ENCODE data around the gene ADCY5.
A peak's percentile ranks its signal among the peaks of the same experiment; 100 is the strongest.
"Not testable (repeated sequence)": the region's sequence is repeated elsewhere in the genome, so short reads cannot be mapped to it uniquely, and the experiment has no call there.

ADCY5 gene

GRCh38 chr3:123281929-123282328, 167.0 kb downstream of the ADCY5 start:
- no peak for DNase-seq

- DNase-seq = no peak
Observed at GRCh38 chr3:123281406-123281805, 167.5 kb downstream of the ADCY5 start.

- no peak for DNase-seq
Observed at GRCh38 chr3:123279121-123279520, 169.8 kb downstream of the ADCY5 start.

GRCh38 chr3:123278446-123278845, 170.4 kb downstream of the ADCY5 start:
- no peak for DNase-seq

GRCh38 chr3:123277106-123277505, 171.8 kb downstream of the ADCY5 start:
- no peak for DNase-seq

- no peak for DNase-seq
Observed at GRCh38 chr3:123276346-123277006, 172.4 kb downstream of the ADCY5 start.

- DNase-seq = no peak
Observed at GRCh38 chr3:123275691-123276090, 173.2 kb downstream of the ADCY5 start.

GRCh38 chr3:123272547-123272946, 176.3 kb downstream of the ADCY5 start:
- DNase-seq = no peak

GRCh38 chr3:123271466-123272159, 177.3 kb downstream of the ADCY5 start:
- DNase-seq = no peak

GRCh38 chr3:123270818-123271217, 178.1 kb downstream of the ADCY5 start:
- DNase-seq = no peak

- DNase-seq = no peak
Observed at GRCh38 chr3:123267821-123268220, 181.1 kb downstream of the ADCY5 start.

GRCh38 chr3:123263941-123264340, 184.9 kb downstream of the ADCY5 start:
- no peak for DNase-seq

GRCh38 chr3:123262868-123263267, 186.0 kb downstream of the ADCY5 start:
- no peak for DNase-seq

GRCh38 chr3:123262226-123262625, 186.7 kb downstream of the ADCY5 start:
- DNase-seq = no peak

- DNase-seq = no peak
Observed at GRCh38 chr3:123261666-123262065, 187.2 kb downstream of the ADCY5 start.

GRCh38 chr3:123258811-123259420, 190.0 kb downstream of the ADCY5 start:
- peak; percentile 22 for DNase-seq

- no peak for DNase-seq
Observed at GRCh38 chr3:123258359-123258758, 190.5 kb downstream of the ADCY5 start.

- DNase-seq = no peak
Observed at GRCh38 chr3:123256256-123256655, 192.6 kb downstream of the ADCY5 start.

GRCh38 chr3:123246866-123247265, 202.0 kb downstream of the ADCY5 start:
- DNase-seq = no peak

- no peak for DNase-seq
Observed at GRCh38 chr3:123244128-123244527, 204.8 kb downstream of the ADCY5 start.

- no peak for DNase-seq
Observed at GRCh38 chr3:123239756-123240155, 209.1 kb downstream of the ADCY5 start.

- DNase-seq = not testable (repeated sequence)
Observed at GRCh38 chr3:123239186-123239585, 209.7 kb downstream of the ADCY5 start.

- no peak for DNase-seq
Observed at GRCh38 chr3:123236902-123237301, 212.0 kb downstream of the ADCY5 start.
